Neuronal stem cell (in vitro differentiated cells): Measurements from ENCODE around the gene PLA2G4C.
"Not testable (repeated sequence)": the region's sequence is repeated elsewhere in the genome, so short reads cannot be mapped to it uniquely, and the experiment has no call there.

Experiments used
- DNase-seq: peaks from one replicate; pipeline ENCODE4 v3.0.0-alpha.2; 2013; ENCODE audit warnings: low spot score
- H2AFZ ChIP-seq: one replicate; pipeline ENCODE4 v1.6.1; 2013; ENCODE audit warnings: mild to moderate bottlenecking, low read length, inconsistent platforms
- H2AK5ac ChIP-seq: 2 replicates; pipeline ENCODE4 v1.6.1; 2013; ENCODE audit warnings: low read depth, mild to moderate bottlenecking, inconsistent platforms, low read length, moderate library complexity, mixed read lengths
- H2BK120ac ChIP-seq: 2 replicates; pipeline ENCODE4 v1.6.1; 2013; ENCODE audit warnings: low read depth, mild to moderate bottlenecking, inconsistent platforms, low read length, moderate library complexity, mixed read lengths
- H2BK12ac ChIP-seq: one replicate; pipeline ENCODE4 v1.6.1; 2013; ENCODE audit warnings: low read length, inconsistent platforms
- H2BK15ac ChIP-seq: 2 replicates; pipeline ENCODE4 v1.6.1; 2013; ENCODE audit warnings: mild to moderate bottlenecking, low read length, inconsistent platforms, mixed read lengths
- H2BK5ac ChIP-seq: one replicate; pipeline ENCODE4 v1.6.1; 2013; ENCODE audit warnings: inconsistent platforms, mild to moderate bottlenecking, low read length, moderate library complexity
- H3K14ac ChIP-seq: one replicate; pipeline ENCODE4 v1.6.1; 2013; ENCODE audit warnings: low read length, inconsistent platforms
- H3K18ac ChIP-seq: 2 replicates; pipeline ENCODE4 v1.6.1; 2013; ENCODE audit warnings: low read length, inconsistent platforms
- H3K23ac ChIP-seq: 2 replicates; pipeline ENCODE4 v1.6.1; 2013; ENCODE audit warnings: low read depth, mild to moderate bottlenecking, mixed read lengths, low read length, inconsistent platforms; ENCODE audit not compliant: poor library complexity
- H3K27ac ChIP-seq: replicated peaks from 3 replicates; pipeline ENCODE4 v1.5.1; 2013; ENCODE audit warnings: low read length, inconsistent platforms
- H3K27me3 ChIP-seq, 3 experiments: 2 replicates each; pipeline ENCODE4 v1.6.1; 2013; ENCODE audit warnings: low read length in 3 of 3, mild to moderate bottlenecking in 2 of 3, inconsistent platforms in 1 of 3, low read depth in 1 of 3, mixed read lengths in 1 of 3, moderate library complexity in 1 of 3; ENCODE audit not compliant: control insufficient read depth in 3 of 3, insufficient read depth in 3 of 3
- H3K36me3 ChIP-seq, 2 donors: replicated peaks in 1 of 2; 2 replicates each; pipeline ENCODE4 v1.6.1; 2013; ENCODE audit warnings: low read length in 2 of 2; ENCODE audit not compliant: control insufficient read depth in 2 of 2, insufficient read depth in 2 of 2
- H3K4ac ChIP-seq: 2 replicates; pipeline ENCODE4 v1.6.1; 2013; ENCODE audit warnings: inconsistent platforms, mild to moderate bottlenecking, low read length, moderate library complexity
- H3K4me1 ChIP-seq, 2 donors: 1 replicate in 1 of 2; 2 replicates in 1 of 2; pipeline ENCODE4 v1.6.1; 2013; ENCODE audit warnings: low read length in 2 of 2, low read depth in 1 of 2; ENCODE audit not compliant: control insufficient read depth in 2 of 2, insufficient read depth in 1 of 2
- H3K4me2 ChIP-seq: one replicate; pipeline ENCODE4 v1.6.1; 2013; ENCODE audit warnings: mild to moderate bottlenecking, low read length, inconsistent platforms; ENCODE audit not compliant: insufficient read depth, poor library complexity, severe bottlenecking
- H3K4me3 ChIP-seq, 2 donors: 2 replicates each; pipeline ENCODE4 v1.5.1; 2013; ENCODE audit warnings: low read length in 2 of 2, mild to moderate bottlenecking in 2 of 2, inconsistent platforms in 1 of 2, moderate library complexity in 1 of 2
- H3K79me1 ChIP-seq: one replicate; pipeline ENCODE4 v1.6.1; 2013; ENCODE audit warnings: low read depth, mild to moderate bottlenecking, inconsistent platforms, low read length, moderate library complexity
- H3K9ac ChIP-seq: one replicate; pipeline ENCODE4 v1.6.1; 2013; ENCODE audit warnings: mild to moderate bottlenecking, low read depth, low read length, inconsistent platforms; ENCODE audit not compliant: poor library complexity
- H3K9me3 ChIP-seq, 2 donors: replicated peaks in 1 of 2; 2 replicates each; pipeline versions ENCODE3 to v1.6.1; 2013; ENCODE audit warnings: low read length in 2 of 2, mild to moderate bottlenecking in 2 of 2, inconsistent platforms in 1 of 2, low read depth in 1 of 2, mixed read lengths in 1 of 2, moderate library complexity in 1 of 2; ENCODE audit not compliant: control insufficient read depth in 2 of 2, insufficient read depth in 1 of 2
- H4K8ac ChIP-seq: one replicate; pipeline ENCODE4 v1.6.1; 2013; ENCODE audit warnings: low read depth, mild to moderate bottlenecking, inconsistent platforms, low read length, moderate library complexity
- H4K91ac ChIP-seq: one replicate; pipeline ENCODE4 v1.6.1; 2013; ENCODE audit warnings: low read length, low read depth, mild to moderate bottlenecking, inconsistent platforms; ENCODE audit not compliant: poor library complexity
- WGBS, 2 donors: extraction: QIAGEN DNeasy Blood & Tissue Kit; methylation state at CpG; one replicate each; pipeline ENCODE4 v1.1.7; 2013; ENCODE audit warnings: missing lambda C conversion rate in 2 of 2, mixed read lengths in 1 of 2; ENCODE audit not compliant: insufficient read length in 2 of 2, insufficient replicate concordance in 1 of 2; ENCODE audit errors: extremely low coverage in 2 of 2; 5-methylcytosine and 5-hydroxymethylcytosine counted together

Gene PLA2G4C

DNA sequence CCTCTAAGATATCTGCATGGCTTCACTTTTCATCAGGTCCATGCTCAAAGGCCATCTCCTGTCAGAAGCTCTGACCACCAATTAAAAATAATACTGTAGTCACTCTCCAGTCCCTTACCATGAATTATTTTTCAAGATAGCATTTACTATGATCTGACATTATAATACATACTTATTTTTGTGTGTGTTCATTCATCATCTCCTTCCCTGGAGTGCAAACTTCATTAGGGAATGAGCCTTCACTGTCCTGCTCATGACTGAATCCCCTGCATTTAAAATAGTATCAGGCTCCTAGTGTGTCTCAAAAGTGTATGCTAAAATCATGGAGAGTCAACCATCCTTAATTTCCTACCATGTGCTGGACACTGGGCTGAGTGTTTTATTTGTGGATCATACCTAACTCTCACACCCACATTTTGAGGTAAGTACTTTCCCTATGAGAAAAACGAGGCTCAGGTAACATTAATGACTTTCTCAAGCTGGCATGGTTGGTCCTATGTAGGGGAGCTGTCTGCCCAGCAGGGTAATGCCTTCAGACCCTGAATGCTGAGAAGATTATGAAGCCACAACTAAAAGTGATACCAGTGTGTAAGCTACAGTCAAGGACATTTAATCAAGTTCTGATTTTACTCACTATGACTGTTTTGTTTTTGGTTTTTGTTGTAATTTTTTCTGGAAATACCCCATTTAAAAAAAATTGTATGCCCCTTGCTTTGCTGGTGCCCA is 16.3 kb downstream of the PLA2G4C start:
- no peak overlapping the region for H4K8ac ChIP-seq
- H3K23ac ChIP-seq, result no peak overlapping the region
- no peaks in the 10 kb centered on the region for H3K9me3 ChIP-seq
- no peaks in the 10 kb centered on the region for H3K79me1 ChIP-seq
- no peak overlapping the region for H2BK5ac ChIP-seq
- no peak overlapping the region for H4K91ac ChIP-seq
- H3K36me3 ChIP-seq, result no peaks in the 10 kb centered on the region
- no peak overlapping the region for H3K4me2 ChIP-seq
- H2AK5ac ChIP-seq, result no peak overlapping the region
- no peak overlapping the region for H2AFZ ChIP-seq
- peaks cover 0 to 2% of the 10 kb centered on the region in 2 donors for H3K4me1 ChIP-seq
- H2BK12ac ChIP-seq, result no peak overlapping the region
- no peak overlapping the region for H3K9ac ChIP-seq
- H3K4ac ChIP-seq, result no peak overlapping the region
- H3K14ac ChIP-seq, result no peak overlapping the region
- no peaks in the 10 kb centered on the region for H3K27me3 ChIP-seq
- no peak for DNase-seq
- H3K4me3 ChIP-seq, result no peak overlapping the region
- no peak overlapping the region for H3K18ac ChIP-seq
- no peak overlapping the region for H2BK120ac ChIP-seq
- no peak overlapping the region for H2BK15ac ChIP-seq
- WGBS, 2 donors, result no CpG with 5 or more reads among the region's 1 CpG
- H3K27ac ChIP-seq, result no peak overlapping the region

DNA sequence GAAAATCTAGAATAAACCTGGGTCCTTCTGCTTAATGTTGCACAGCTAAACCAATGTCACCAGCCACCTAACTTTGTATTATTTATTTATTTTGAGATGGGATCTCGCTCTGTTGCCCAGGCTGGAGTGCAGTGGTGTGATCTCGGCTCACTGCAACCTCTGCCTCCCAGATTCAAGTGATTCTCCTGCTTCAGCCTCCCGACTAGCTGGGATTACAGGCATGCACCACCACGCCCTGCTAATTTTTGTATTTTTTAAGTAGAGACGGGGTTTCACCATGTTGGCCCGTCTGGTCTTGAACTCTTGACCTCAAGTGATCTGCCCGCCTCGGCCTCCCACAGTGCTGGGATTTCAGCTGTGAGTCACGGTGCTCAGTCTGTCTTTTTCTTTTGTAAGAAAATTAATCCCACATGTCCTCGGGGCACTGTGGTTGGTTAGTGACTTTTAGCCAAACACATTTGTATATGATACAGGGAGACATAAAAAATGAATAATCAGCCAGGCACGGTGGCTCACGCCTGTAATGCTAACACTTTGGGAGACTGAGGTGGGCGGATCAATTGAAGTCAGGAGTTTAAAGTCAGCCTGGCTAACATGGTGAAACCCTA is 19.4 kb downstream of the PLA2G4C start:
- H2BK12ac ChIP-seq, H3K79me1 ChIP-seq, H4K8ac ChIP-seq, H2BK5ac ChIP-seq, H2AK5ac ChIP-seq, H3K9me3 ChIP-seq, H3K23ac ChIP-seq, H3K14ac ChIP-seq, H3K9ac ChIP-seq, DNase-seq, H3K4me2 ChIP-seq, H3K18ac ChIP-seq, H3K4me3 ChIP-seq, H3K27me3 ChIP-seq, H2BK15ac ChIP-seq, H3K4me1 ChIP-seq, H4K91ac ChIP-seq, H3K4ac ChIP-seq, H3K27ac ChIP-seq, H3K36me3 ChIP-seq, H2AFZ ChIP-seq, H2BK120ac ChIP-seq: not testable (repeated sequence)
- WGBS, 2 donors, result no CpG with 5 or more reads among the region's 13 CpGs

DNA sequence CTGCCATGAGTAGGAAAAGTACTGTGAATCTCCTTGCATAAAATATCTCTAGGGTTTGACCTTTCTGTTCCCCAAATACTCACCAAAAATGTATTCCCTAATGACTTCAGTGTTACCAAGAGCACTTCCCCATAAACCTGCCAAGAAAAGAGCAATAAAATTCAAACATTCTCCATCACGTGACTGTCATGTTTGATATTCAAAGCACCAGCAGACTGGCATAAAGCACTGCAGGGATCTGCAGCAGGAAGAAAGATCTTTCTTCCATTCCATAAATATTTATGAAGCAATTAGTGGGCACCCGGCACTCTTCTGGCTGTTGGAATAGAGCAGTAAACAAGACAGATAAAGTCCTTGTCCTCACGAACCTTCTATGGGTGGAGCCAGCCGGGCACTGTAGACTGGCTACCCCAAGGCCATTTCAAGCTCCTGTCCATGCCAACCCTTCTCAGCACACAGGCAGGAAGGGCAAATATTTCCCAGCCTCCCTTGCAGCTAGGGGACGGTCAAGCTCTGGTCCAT is 20.3 kb downstream of the PLA2G4C start:
- Histone ChIP-seq H3K23ac (no peak overlapping the region), H3K27ac (no peak overlapping the region), H2BK120ac (no peak overlapping the region), H2AFZ (no peak overlapping the region), H3K9ac (no peak overlapping the region), H2BK5ac (no peak overlapping the region), H3K27me3 (no peaks in the 10 kb centered on the region), H3K4ac (no peak overlapping the region), H2BK12ac (no peak overlapping the region), H3K9me3 (peaks cover 0 to 4% of the 10 kb centered on the region in 2 donors), H2BK15ac (no peak overlapping the region), H3K79me1 (no peaks in the 10 kb centered on the region), H2AK5ac (no peak overlapping the region), H4K8ac (no peak overlapping the region), H3K4me2 (no peak overlapping the region), H4K91ac (no peak overlapping the region), H3K4me3 (no peak overlapping the region), H3K4me1 (peaks cover 0 to 8% of the 10 kb centered on the region in 2 donors), H3K14ac (no peak overlapping the region), H3K36me3 (no peaks in the 10 kb centered on the region), H3K18ac (no peak overlapping the region)
- no CpG with 5 or more reads among the region's 5 CpGs for WGBS, 2 donors
- DNase-seq, result no peak

DNA sequence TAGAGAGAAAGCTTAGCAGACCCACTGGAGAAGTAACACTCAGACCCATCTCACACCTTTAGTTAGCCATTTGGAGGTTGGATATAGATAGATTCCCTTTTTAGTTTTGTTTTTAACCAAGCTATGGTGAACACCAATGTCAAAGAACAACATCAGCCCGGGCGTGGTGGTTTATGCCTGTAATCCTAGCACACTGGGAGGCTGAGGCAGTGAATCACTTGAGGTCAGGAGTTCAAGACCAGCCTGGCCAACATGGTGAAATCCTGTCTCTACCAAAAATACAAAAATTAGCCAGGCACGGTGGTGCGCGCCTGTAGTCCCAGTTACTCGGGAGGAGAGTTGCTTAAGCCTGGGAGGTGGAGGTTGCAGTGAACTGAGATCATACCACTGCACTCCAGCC is 21.6 kb downstream of the PLA2G4C start:
- no CpG with 5 or more reads among the region's 6 CpGs for WGBS, 2 donors
- H3K27ac ChIP-seq, H3K18ac ChIP-seq, H3K79me1 ChIP-seq, H3K9ac ChIP-seq, H4K91ac ChIP-seq, H3K4me2 ChIP-seq, H3K14ac ChIP-seq, H3K4me1 ChIP-seq, H3K23ac ChIP-seq, H2BK120ac ChIP-seq, H2AFZ ChIP-seq, H3K9me3 ChIP-seq, H3K36me3 ChIP-seq, H4K8ac ChIP-seq, H2BK5ac ChIP-seq, H2BK15ac ChIP-seq, DNase-seq, H3K27me3 ChIP-seq, H2BK12ac ChIP-seq, H2AK5ac ChIP-seq, H3K4me3 ChIP-seq, H3K4ac ChIP-seq: not testable (repeated sequence)
